HEK293T (cell line): ENCODE results near the gene GRIK1.

Experiments
- ARNT ChIP-seq: fragments of 450-650 bp; IDR thresholded peaks from 2 replicates; pipeline ENCODE4 v1.6.1; 2017; ENCODE audit warnings: mild to moderate bottlenecking
- BHLHE40 ChIP-seq: fragments of 450-650 bp; IDR thresholded peaks from 2 replicates; pipeline ENCODE4 v1.6.1; 2016; ENCODE audit warnings: mild to moderate bottlenecking, moderate library complexity, borderline replicate concordance
- CTBP1 ChIP-seq: fragments of 450-650 bp; IDR thresholded peaks from 2 replicates; pipeline ENCODE4 v1.6.1; 2016; ENCODE audit warnings: borderline replicate concordance
- FOXA1 ChIP-seq: fragments of 450-650 bp; IDR thresholded peaks from 2 replicates; pipeline ENCODE4 v1.6.1; 2016; ENCODE audit warnings: mild to moderate bottlenecking
- FOXK2 ChIP-seq: fragments of 450-650 bp; IDR thresholded peaks from 2 replicates; pipeline ENCODE4 v1.6.1; 2016; ENCODE audit warnings: mild to moderate bottlenecking
- FOXM1 ChIP-seq: fragments of 450-650 bp; IDR thresholded peaks from 2 replicates; pipeline ENCODE4 v1.6.1; 2017; ENCODE audit warnings: mild to moderate bottlenecking, borderline replicate concordance
- HDGF ChIP-seq: fragments of 450-650 bp; IDR thresholded peaks from 2 replicates; pipeline ENCODE4 v1.6.1; 2017; ENCODE audit warnings: antibody characterized with exemption, borderline replicate concordance
- LEF1 ChIP-seq: fragments of 450-650 bp; IDR thresholded peaks from 2 replicates; pipeline ENCODE4 v1.6.1; 2017; ENCODE audit warnings: mild to moderate bottlenecking, borderline replicate concordance
- NFRKB ChIP-seq: fragments of 450-650 bp; IDR thresholded peaks from 2 replicates; pipeline ENCODE4 v1.6.1; 2016; ENCODE audit warnings: mild to moderate bottlenecking, moderate library complexity
- SP1 ChIP-seq: fragments of 450-650 bp; IDR thresholded peaks from 2 replicates; pipeline ENCODE4 v1.6.1; 2017
- SUZ12 ChIP-seq: fragments of 450-650 bp; IDR thresholded peaks from 2 replicates; pipeline ENCODE4 v1.6.1; 2016; ENCODE audit warnings: mild to moderate bottlenecking
- TARDBP ChIP-seq: fragments of 450-650 bp; IDR thresholded peaks from 2 replicates; pipeline ENCODE4 v1.6.1; 2016
- TF ChIP-seq, protein P1 (sequence below): fragments of 450-650 bp; IDR thresholded peaks from 2 replicates; pipeline ENCODE4 v1.6.1; 2016

GRCh38 chr21:29634418-29634817 lies 305.4 kb downstream of the GRIK1 start:
- no peak for TF ChIP-seq HDGF
- no peak for TF ChIP-seq SP1
- TF ChIP-seq BHLHE40 = no peak
- no peak for TF ChIP-seq FOXM1
- no peak for TF ChIP-seq FOXK2
- no peak for TF ChIP-seq CTBP1
- no peak for TF ChIP-seq NFRKB
- TF ChIP-seq FOXA1 = no peak
- no peak for TF ChIP-seq SUZ12
- no peak for TF ChIP-seq LEF1
- no peak for TF ChIP-seq ARNT
- TF ChIP-seq TARDBP = no peak
- TF ChIP-seq, protein P1, sequence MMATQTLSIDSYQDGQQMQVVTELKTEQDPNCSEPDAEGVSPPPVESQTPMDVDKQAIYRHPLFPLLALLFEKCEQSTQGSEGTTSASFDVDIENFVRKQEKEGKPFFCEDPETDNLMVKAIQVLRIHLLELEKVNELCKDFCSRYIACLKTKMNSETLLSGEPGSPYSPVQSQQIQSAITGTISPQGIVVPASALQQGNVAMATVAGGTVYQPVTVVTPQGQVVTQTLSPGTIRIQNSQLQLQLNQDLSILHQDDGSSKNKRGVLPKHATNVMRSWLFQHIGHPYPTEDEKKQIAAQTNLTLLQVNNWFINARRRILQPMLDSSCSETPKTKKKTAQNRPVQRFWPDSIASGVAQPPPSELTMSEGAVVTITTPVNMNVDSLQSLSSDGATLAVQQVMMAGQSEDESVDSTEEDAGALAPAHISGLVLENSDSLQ = no peak
